Lower leg skin (tissue), 4 donors: ENCODE results near the gene ADD1. TPM values are rescaled to one million over a fixed set of nuclear protein-coding genes. Genes with fewer than 3 reads are reported as not detected.

ENCODE experiments used
- DNase-seq, 2 donors: peaks; one replicate each; pipeline ENCODE4 v3.0.0-alpha.2; 2019; ENCODE audit warnings: low spot score in 2 of 2
- H3K4me3 ChIP-seq: fragments of 200-600 bp; sonication (generic); 2 replicates; pipeline ENCODE4 v1.5.1; 2017; ENCODE audit warnings: mild to moderate bottlenecking, low read depth; ENCODE audit not compliant: poor library complexity, severe bottlenecking
- POLR2A ChIP-seq, 2 donors: fragments of 450-650 bp; IDR thresholded peaks; one replicate each; pipeline ENCODE4 v1.6.1; 2016 to 2017; ENCODE audit warnings: antibody characterized with exemption in 2 of 2, mild to moderate bottlenecking in 1 of 2, moderate library complexity in 1 of 2
- WGBS, 2 donors: methylation state at CpG; one replicate each; pipeline ENCODE4 v1.1.5; 2018; 5-methylcytosine and 5-hydroxymethylcytosine counted together
- intact Hi-C: fragments of 100-400 bp; cut with DNase I; formaldehyde crosslinking; loops from one replicate; pipeline ENCODE4 v1.15.0; 2023; ENCODE audit warnings: low total_unique reads
- total RNA-seq, 4 donors: library from RNA; depleted of rRNA; stranded (reverse); fragments of >200 nt; gene quantifications; one replicate each; pipeline ENCODE4 v1.1.0, GENCODE V29; 2016
- TF ChIP-seq, protein P1 (sequence below), 3 donors: fragments of 450-650 bp; IDR thresholded peaks; one replicate each; pipeline ENCODE4 v1.5.1; 2016; ENCODE audit warnings: antibody characterized with exemption in 3 of 3, mild to moderate bottlenecking in 3 of 3, moderate library complexity in 2 of 3

Gene ADD1
- total RNA-seq, 4 donors from 2014 or later = 102 to 153 (median 135) TPM

DNA sequence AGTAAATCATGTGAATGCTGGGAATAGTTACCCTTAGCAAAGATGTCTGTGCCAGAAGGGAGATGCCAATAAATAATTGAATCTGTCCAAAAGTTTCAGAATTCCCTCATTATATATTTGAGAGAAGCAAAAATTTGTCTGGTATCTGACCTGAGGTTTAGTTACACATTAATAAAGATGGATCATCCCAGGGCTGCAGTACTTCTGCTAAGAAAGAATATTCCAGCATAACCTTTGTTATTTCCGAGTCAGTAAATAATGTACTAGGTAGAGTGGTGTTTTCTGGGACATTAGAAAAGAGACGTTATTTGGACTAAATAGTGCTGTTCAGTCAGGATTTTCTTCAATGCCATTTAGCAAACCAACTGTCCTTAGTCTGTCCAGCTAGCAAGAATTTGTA lies 26.4 kb downstream of the ADD1 start:
- no peak for DNase-seq
- intact Hi-C loops = no loop called here
- TF ChIP-seq, protein P1, sequence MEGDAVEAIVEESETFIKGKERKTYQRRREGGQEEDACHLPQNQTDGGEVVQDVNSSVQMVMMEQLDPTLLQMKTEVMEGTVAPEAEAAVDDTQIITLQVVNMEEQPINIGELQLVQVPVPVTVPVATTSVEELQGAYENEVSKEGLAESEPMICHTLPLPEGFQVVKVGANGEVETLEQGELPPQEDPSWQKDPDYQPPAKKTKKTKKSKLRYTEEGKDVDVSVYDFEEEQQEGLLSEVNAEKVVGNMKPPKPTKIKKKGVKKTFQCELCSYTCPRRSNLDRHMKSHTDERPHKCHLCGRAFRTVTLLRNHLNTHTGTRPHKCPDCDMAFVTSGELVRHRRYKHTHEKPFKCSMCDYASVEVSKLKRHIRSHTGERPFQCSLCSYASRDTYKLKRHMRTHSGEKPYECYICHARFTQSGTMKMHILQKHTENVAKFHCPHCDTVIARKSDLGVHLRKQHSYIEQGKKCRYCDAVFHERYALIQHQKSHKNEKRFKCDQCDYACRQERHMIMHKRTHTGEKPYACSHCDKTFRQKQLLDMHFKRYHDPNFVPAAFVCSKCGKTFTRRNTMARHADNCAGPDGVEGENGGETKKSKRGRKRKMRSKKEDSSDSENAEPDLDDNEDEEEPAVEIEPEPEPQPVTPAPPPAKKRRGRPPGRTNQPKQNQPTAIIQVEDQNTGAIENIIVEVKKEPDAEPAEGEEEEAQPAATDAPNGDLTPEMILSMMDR (IDR thresholded peaks at IDR 0.05) = no peak
- no peak for TF ChIP-seq POLR2A (IDR thresholded peaks at IDR 0.05)
- H3K4me3 ChIP-seq = no peak overlapping the region
- 71 to 74% methylated on average over 2 of the region's 2 CpGs for WGBS, 2 donors

DNA sequence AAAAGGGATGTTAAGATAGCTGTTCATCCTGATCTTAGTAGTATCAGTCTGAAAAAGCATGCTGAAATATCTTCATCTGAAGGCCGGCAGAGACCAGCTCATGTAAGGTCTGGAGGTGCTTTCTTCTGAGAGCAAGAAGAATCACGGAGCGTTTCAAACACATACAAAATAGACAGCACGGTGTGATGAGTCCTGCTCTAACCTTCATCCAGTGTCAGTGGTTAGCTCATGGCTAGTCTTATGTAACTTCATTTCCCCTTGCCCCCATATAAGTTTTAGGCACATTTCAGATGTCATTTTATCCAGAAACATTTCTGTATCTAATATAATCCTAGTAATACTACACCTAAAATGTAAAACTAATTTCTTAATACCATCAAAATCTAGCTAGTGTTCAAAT lies 27.8 kb downstream of the ADD1 start:
- intact Hi-C loops = no loop called here
- 84 to 89% methylated on average over 4 of the region's 4 CpGs for WGBS, 2 donors
- no peak for DNase-seq
- TF ChIP-seq, protein P1 (IDR thresholded peaks at IDR 0.05) = no peak
- TF ChIP-seq POLR2A (IDR thresholded peaks at IDR 0.05) = no peak
- no peak overlapping the region for H3K4me3 ChIP-seq

DNA sequence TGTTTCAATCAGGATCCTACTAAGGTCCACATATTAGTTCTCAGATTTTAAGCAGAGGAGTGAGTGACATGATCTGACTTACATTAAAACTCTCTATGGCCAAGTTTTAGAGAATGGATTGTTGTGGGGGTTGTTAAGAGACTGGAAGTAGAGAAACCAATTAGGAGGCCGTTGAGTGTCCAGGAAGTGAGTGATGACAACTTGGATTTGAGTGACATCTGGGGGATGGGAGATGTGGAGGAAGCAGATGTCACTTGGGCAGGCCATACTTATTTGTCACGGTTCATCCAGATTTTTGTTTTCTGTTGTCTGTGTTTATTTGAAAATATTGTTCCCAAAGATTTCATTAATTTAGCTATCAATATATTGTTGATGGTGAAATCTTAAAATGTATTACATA lies 28.3 kb downstream of the ADD1 start:
- intact Hi-C loops = no loop called here
- 36 to 40% methylated on average over 2 of the region's 2 CpGs for WGBS, 2 donors
- H3K4me3 ChIP-seq = no peak overlapping the region
- DNase-seq = no peak
- TF ChIP-seq POLR2A (IDR thresholded peaks at IDR 0.05) = no peak
- TF ChIP-seq, protein P1 (IDR thresholded peaks at IDR 0.05) = no peak

DNA sequence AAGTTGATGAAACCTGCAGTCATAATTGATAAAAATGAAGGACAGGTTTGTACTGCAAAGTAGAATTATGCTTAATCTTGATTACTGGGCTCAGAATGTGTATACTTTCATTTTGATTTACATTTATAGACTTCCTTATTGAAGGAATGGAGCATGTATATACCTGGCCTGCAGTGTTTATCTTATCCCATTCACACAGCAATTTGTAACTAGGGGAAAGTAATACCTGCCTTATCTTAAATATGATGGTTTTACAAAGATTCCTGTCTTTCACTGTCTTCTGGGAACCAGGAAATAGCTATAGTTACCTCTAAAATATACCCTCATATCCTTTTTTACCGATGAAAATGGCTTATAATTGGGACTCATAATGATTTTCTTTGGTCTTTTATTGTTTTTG lies 29.7 kb downstream of the ADD1 start:
- WGBS, 2 donors = 70 to 79% methylated on average over 1 of the region's 1 CpG
- intact Hi-C loops = no loop called here
- TF ChIP-seq, protein P1 (IDR thresholded peaks at IDR 0.05) = no peak
- TF ChIP-seq POLR2A (IDR thresholded peaks at IDR 0.05) = no peak
- no peak for DNase-seq
- H3K4me3 ChIP-seq = no peak overlapping the region

DNA sequence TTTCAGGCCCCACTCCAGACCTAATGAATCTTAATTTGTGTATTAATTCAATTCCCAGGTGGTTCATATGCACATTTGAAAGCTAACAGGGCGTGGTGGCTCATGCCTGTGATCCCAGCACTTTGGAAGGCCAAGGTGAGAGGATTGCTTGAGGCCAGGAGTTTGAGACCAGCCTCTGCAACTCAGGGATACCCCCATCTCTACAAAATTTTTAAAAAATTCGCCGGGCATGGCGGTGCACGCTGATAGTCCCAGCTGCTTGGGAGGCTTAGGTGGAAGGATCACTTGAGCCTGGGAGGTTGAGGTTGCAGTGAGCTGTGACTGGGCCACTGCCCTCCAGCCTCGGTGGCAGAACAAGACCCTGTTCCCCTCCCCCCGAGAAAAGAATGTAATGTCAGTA lies 31.2 kb downstream of the ADD1 start:
- no peak overlapping the region for H3K4me3 ChIP-seq
- 93 to 95% methylated on average over 7 of the region's 7 CpGs for WGBS, 2 donors
- intact Hi-C loops = no loop called here
- DNase-seq = no peak
- TF ChIP-seq, protein P1 (IDR thresholded peaks at IDR 0.05) = no peak
- TF ChIP-seq POLR2A (IDR thresholded peaks at IDR 0.05) = no peak

DNA sequence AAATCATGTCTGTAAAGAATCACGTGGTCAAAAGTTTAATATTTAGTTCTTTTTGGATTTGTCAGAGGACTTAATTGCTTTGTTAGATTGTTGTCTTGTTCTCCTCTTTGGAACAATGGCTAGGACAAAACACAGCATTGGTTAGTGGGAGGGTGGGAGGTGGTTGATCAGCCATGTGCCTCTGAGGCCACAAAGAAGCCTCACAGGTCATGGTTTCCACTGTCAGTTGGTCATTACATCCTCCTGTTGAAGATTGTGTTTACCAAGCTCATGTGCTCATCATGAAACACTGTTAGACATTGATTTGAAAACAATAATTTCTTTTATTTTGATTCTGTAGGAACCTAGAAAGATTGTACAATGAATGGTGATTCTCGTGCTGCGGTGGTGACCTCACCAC lies 31.9 kb downstream of the ADD1 start:
- DNase-seq = no peak
- H3K4me3 ChIP-seq = no peak overlapping the region
- 91 to 95% methylated on average over 3 of the region's 3 CpGs for WGBS, 2 donors
- TF ChIP-seq, protein P1 (IDR thresholded peaks at IDR 0.05) = no peak
- no peak for TF ChIP-seq POLR2A (IDR thresholded peaks at IDR 0.05)
- intact Hi-C loops = no loop called here
